Thoracic aorta (tissue), 2 donors: ENCODE measurements around the gene RPRD1B. TPM values are rescaled to one million over a fixed set of nuclear protein-coding genes. Genes with fewer than 3 reads are reported as not detected.

Experiments used
- ATAC-seq: fragments of 150-250 bp; one replicate; pipeline ENCODE4 v1.8.0; 2017; ENCODE audit warnings: low read depth; ENCODE audit not compliant: insufficient number of reproducible peaks, low FRiP score
- DNase-seq: peaks from one replicate; pipeline ENCODE4 v3.0.0-alpha.2; 2020; ENCODE audit warnings: low spot score
- H3K27ac ChIP-seq, 2 donors: fragments of 200-600 bp; sonication (generic); 1 replicate in 1 of 2; 2 replicates in 1 of 2; pipeline ENCODE4 v1.5.1; 2016; ENCODE audit warnings: mild to moderate bottlenecking in 2 of 2, moderate library complexity in 2 of 2
- H3K27me3 ChIP-seq: fragments of 200-600 bp; sonication (generic); replicated peaks from 2 replicates; pipeline ENCODE4 v1.6.0; 2016; ENCODE audit warnings: mild to moderate bottlenecking; ENCODE audit not compliant: insufficient read depth
- H3K36me3 ChIP-seq: fragments of 200-600 bp; sonication (generic); one replicate; pipeline ENCODE4 v1.5.1; 2016
- H3K4me1 ChIP-seq, 2 donors: fragments of 200-600 bp; sonication (generic); 1 replicate in 1 of 2; 2 replicates in 1 of 2; pipeline versions ENCODE4 v1.5.1 to v1.6.0; 2016; ENCODE audit warnings: low read depth in 2 of 2, mild to moderate bottlenecking in 1 of 2; ENCODE audit not compliant: control insufficient read depth in 1 of 2
- H3K4me3 ChIP-seq: fragments of 200-600 bp; sonication (generic); 2 replicates; pipeline ENCODE4 v1.5.1; 2016; ENCODE audit warnings: mild to moderate bottlenecking
- H3K9me3 ChIP-seq: fragments of 200-600 bp; sonication (generic); 2 replicates; pipeline ENCODE4 v1.5.1; 2016
- total RNA-seq, 2 donors: library from RNA; depleted of rRNA; stranded (reverse); fragments of >200 nt; gene quantifications; one replicate each; pipeline versions ENCODE4 v1.1.0 to v1.2.3, GENCODE V29; 2016
- TF ChIP-seq, protein P1 (sequence below): fragments of 200-600 bp; sonication (generic); IDR thresholded peaks from one replicate; pipeline ENCODE4 v1.5.1; 2019; ENCODE audit warnings: antibody characterized with exemption

Gene RPRD1B
- total RNA-seq, 2 donors from 2014 or later = 22.3 to 77.7 TPM

DNA sequence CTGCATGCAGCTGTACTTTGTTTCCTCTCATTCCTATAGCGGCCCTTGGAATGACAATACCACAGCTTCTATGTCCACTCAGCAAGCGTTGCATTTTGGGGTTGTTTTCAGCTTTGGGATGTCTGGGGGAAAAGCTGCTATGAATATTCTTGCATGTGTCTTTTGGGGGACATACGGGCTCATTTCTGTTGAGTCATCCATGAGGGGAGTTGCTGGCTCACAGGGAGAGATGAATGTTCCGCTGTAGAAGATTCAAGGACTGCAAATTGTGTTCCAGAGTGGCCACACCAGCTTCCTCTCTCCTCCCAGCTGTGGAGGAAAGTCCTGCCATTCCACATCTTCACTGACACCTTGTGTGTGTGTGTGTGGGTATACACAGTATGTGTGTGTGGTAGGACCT, 88.2 kb downstream of the RPRD1B start:
- H3K4me1 ChIP-seq = peaks cover 22 to 44% of the 10 kb centered on the region in 2 donors
- TF ChIP-seq, protein P1, sequence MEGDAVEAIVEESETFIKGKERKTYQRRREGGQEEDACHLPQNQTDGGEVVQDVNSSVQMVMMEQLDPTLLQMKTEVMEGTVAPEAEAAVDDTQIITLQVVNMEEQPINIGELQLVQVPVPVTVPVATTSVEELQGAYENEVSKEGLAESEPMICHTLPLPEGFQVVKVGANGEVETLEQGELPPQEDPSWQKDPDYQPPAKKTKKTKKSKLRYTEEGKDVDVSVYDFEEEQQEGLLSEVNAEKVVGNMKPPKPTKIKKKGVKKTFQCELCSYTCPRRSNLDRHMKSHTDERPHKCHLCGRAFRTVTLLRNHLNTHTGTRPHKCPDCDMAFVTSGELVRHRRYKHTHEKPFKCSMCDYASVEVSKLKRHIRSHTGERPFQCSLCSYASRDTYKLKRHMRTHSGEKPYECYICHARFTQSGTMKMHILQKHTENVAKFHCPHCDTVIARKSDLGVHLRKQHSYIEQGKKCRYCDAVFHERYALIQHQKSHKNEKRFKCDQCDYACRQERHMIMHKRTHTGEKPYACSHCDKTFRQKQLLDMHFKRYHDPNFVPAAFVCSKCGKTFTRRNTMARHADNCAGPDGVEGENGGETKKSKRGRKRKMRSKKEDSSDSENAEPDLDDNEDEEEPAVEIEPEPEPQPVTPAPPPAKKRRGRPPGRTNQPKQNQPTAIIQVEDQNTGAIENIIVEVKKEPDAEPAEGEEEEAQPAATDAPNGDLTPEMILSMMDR = no peak
- no peaks in the 10 kb centered on the region for H3K36me3 ChIP-seq
- H3K27me3 ChIP-seq = no peaks in the 10 kb centered on the region
- H3K27ac ChIP-seq = no peak overlapping the region
- H3K4me3 ChIP-seq = no peak overlapping the region
- DNase-seq = no peak
- H3K9me3 ChIP-seq = no peaks in the 10 kb centered on the region
- ATAC-seq = no peak

DNA sequence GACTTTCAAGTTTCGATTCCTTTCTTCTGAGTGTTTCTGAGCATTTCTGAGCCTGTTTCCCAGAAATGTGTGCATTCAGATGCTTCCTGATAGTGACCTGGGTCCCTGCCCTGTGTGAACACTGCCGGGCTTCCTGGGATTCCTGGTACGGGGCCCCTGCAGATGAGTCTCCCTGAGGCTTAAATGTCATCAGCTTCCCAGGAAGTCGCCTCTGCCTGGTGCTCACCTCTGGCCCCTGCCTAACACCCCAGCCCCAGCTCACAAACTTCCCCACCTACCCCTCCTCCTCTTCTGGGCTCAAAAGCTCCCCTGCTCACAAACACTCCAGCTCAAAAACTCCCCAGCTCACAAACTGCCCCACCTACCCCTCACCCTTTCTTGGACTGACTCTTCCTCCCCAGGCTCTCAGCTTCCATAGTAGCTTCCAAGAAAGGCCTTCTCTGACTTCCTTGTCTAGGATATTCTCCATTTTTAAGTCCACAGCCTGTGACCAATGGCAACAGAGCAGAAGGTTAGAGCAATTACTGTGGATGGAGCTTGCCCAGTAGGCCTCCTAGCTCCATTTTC, 89.6 kb downstream of the RPRD1B start:
- DNase-seq = no peak
- Histone ChIP-seq H3K36me3 (no peaks in the 10 kb centered on the region), H3K27me3 (no peaks in the 10 kb centered on the region), H3K4me1 (peaks cover 30 to 50% of the 10 kb centered on the region in 2 donors), H3K27ac (peak overlapping the region; percentile 68 to 70), H3K9me3 (no peaks in the 10 kb centered on the region), H3K4me3 (no peak overlapping the region)
- ATAC-seq = peak; percentile 1
- TF ChIP-seq, protein P1 = no peak

DNA sequence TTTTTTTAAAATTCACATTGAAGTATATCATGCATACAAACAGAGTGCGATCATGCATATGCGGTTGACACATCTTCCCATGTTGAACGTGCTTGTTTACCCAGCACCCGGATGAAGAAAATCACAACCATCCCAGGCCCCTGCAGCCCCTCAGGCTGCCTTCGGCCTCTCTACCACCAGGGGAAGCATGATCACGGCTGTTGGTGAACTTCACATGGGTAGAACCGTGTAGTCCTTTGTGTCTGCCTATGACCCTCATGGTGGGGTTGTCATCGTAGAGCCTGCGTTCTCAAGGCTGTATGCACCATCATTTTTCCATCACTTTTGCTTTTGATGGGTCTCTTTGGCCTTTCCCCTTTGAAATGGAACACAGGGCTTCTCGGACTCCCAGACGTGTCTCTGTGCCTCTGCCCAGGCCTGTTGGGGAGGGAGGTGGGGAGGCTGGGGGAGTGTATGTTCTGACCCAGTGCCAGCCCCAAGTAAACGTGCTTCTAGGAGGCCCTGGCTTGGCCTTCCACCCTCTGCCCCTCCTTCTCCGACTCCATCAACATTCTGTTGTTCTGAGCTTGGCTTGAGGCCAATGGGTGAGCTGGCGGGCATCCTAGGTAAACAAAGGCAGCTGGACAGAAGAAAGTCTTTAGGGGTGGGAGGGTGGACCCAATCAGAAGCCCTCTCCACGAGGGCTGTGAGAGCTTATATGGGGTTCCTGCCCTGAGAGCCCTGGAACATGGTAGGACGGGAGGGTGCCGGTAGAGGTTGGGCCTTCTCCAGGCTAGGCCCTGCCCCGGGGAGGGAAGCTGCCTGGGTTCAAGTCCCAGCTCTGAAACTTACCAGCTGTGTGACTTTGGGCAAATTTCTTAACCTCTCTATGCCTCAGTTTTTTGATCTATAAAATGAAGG, 91.9 kb downstream of the RPRD1B start:
- Histone ChIP-seq H3K27ac (peak overlapping the region; percentile 90 to 91), H3K9me3 (no peaks in the 10 kb centered on the region), H3K4me3 (no peak overlapping the region), H3K36me3 (peaks cover 12% of the 10 kb centered on the region), H3K27me3 (no peaks in the 10 kb centered on the region), H3K4me1 (peaks cover 30 to 57% of the 10 kb centered on the region in 2 donors)
- peak; percentile 86 for DNase-seq
- peak; percentile 62 for ATAC-seq
- TF ChIP-seq, protein P1 = peak; percentile 34

DNA sequence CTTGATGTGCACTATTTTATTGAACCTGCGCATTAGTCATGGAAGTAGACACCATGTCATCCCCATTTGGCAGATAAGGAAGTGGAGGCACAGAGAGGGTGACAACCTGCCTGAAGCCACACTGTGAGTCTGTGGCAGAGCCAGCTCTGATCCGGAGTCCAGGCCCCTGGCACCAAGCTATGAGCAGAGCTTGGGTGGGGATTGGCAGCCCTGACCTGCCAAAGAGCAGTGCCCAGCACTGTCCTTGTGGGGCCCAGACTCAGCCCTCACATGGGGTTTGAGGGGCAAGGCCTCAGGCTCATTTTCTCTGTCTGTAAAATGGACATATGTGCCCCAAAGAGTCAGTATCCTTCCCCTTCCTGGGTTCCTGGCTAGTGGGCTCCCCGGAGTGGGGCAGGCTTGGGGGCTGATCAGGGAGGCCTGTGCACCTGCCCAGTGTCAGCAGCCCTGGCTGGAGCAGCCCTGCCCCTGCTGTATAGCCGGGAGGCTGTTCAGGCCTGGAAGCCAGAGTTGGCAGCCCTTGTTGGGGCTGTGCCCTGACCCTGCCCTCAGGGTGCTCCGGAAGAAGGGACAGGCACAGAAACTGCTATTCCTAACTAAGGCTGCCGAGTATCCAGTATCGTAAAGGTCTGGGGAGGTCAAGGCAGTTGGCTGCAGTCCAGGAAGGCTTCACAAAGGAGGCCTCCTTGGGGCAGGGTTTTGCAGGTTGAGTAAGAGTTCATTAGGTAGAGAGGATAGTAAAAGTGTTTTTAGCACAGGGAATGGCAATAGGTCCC, 92.8 kb downstream of the RPRD1B start:
- Histone ChIP-seq H3K9me3 (no peaks in the 10 kb centered on the region), H3K36me3 (peaks cover 15% of the 10 kb centered on the region), H3K4me1 (peaks cover 30 to 53% of the 10 kb centered on the region in 2 donors), H3K27me3 (no peaks in the 10 kb centered on the region), H3K27ac (peak overlapping the region; percentile 90 to 91), H3K4me3 (peak overlapping the region; percentile 21)
- no peak for DNase-seq
- ATAC-seq = no peak
- TF ChIP-seq, protein P1 = no peak
